WTC11 (cell line): ENCODE measurements around the gene CD300A. TPM values are rescaled to one million over a fixed set of nuclear protein-coding genes. Genes with fewer than 3 reads are reported as not detected.

ENCODE experiments used
- ATAC-seq: fragments of 200-7000 bp; cut with Tn5 transposase; 2 replicates; pipeline ENCODE4 v1.10.0; 2021; ENCODE audit warnings: mild to moderate bottlenecking, moderate library complexity
- CTCF ChIA-PET: fragments of 300-600 bp; sonication (Branson Sonifier 250); formaldehyde crosslinking; loops from one replicate; lab custom pipeline; 2021; ENCODE audit warnings: antibody characterized with exemption; lab: Charles Lee
- POLR2A ChIA-PET: fragments of 350-600 bp; sonication (Branson Sonifier 250); formaldehyde crosslinking; loops from one replicate; lab custom pipeline; 2021; ENCODE audit warnings: antibody characterized with exemption; lab: Charles Lee
- DNase-seq: peaks from one replicate; pipeline ENCODE4 v3.0.0; 2021; ENCODE audit warnings: low spot score
- H3K27ac Mint-ChIP-seq: 2 replicates; pipeline ENCODE4 v1.8.0; 2021; ENCODE audit warnings: mixed read lengths
- H3K27me3 Mint-ChIP-seq: 2 replicates; pipeline ENCODE4 v1.8.0; 2021; ENCODE audit warnings: low read depth, mild to moderate bottlenecking, moderate library complexity, mixed read lengths
- H3K36me3 Mint-ChIP-seq: 2 replicates; pipeline ENCODE4 v1.8.0; 2021; ENCODE audit warnings: mixed read lengths
- H3K4me1 Mint-ChIP-seq: 2 replicates; pipeline ENCODE4 v1.8.0; 2022; ENCODE audit warnings: mixed read lengths
- H3K4me3 Mint-ChIP-seq: 2 replicates; pipeline ENCODE4 v1.8.0; 2021; ENCODE audit warnings: mild to moderate bottlenecking, moderate library complexity, mixed read lengths
- H3K9me3 Mint-ChIP-seq: 2 replicates; pipeline ENCODE4 v1.8.0; 2021; ENCODE audit warnings: mixed read lengths
- CBFB ChIP-seq: sonication (generic); formaldehyde crosslinking; IDR thresholded peaks from 2 replicates; pipeline ENCODE4 v1.8.1; 2022; ENCODE audit warnings: mild to moderate bottlenecking, low read depth, missing genetic modification reagents
- CREM ChIP-seq: sonication (generic); formaldehyde crosslinking; IDR thresholded peaks from 2 replicates; pipeline ENCODE4 v1.8.1; 2022; ENCODE audit warnings: mild to moderate bottlenecking, missing genetic modification reagents, moderate library complexity
- ELF4 ChIP-seq: sonication (generic); formaldehyde crosslinking; IDR thresholded peaks from 2 replicates; pipeline ENCODE4 v1.8.1; 2022; ENCODE audit warnings: low read depth, mild to moderate bottlenecking, moderate library complexity, missing genetic modification reagents
- FOXJ3 ChIP-seq: sonication (generic); formaldehyde crosslinking; IDR thresholded peaks from 2 replicates; pipeline ENCODE4 v1.9.0; 2021; ENCODE audit warnings: missing genetic modification reagents, mild to moderate bottlenecking, borderline replicate concordance
- FOXK1 ChIP-seq: sonication (generic); formaldehyde crosslinking; IDR thresholded peaks from 2 replicates; pipeline ENCODE4 v1.8.0; 2022; ENCODE audit warnings: mild to moderate bottlenecking, moderate library complexity, missing genetic modification reagents
- JAZF1 ChIP-seq: fragments of 250-450 bp; sonication (Bioruptor Pico); IDR thresholded peaks from 2 replicates; pipeline ENCODE4 v1.9.0; 2021; ENCODE audit warnings: moderate library complexity, mild to moderate bottlenecking, inconsistent platforms
- MXD4 ChIP-seq: fragments of 250-450 bp; sonication (Bioruptor Pico); IDR thresholded peaks from 2 replicates; pipeline ENCODE4 v1.8.0; 2021; ENCODE audit warnings: mild to moderate bottlenecking, moderate library complexity, borderline replicate concordance
- NFATC4 ChIP-seq: fragments of 250-450 bp; sonication (Bioruptor Pico); IDR thresholded peaks from 2 replicates; pipeline ENCODE4 v1.9.0; 2021; ENCODE audit warnings: mild to moderate bottlenecking
- NR1H2 ChIP-seq: sonication (generic); formaldehyde crosslinking; IDR thresholded peaks from 2 replicates; pipeline ENCODE4 v1.9.0; 2021; ENCODE audit warnings: mild to moderate bottlenecking, moderate library complexity, missing genetic modification reagents
- NR3C1 ChIP-seq: sonication (generic); formaldehyde crosslinking; conservative IDR thresholded peaks from 2 replicates; pipeline ENCODE4 v1.8.1; 2023; ENCODE audit warnings: low read depth, mild to moderate bottlenecking, missing genetic modification reagents
- RELA ChIP-seq: sonication (generic); formaldehyde crosslinking; IDR thresholded peaks from 2 replicates; pipeline ENCODE4 v1.8.1; 2022; ENCODE audit warnings: missing genetic modification reagents, mild to moderate bottlenecking, borderline replicate concordance
- SMAD4 ChIP-seq: sonication (generic); formaldehyde crosslinking; IDR thresholded peaks from 2 replicates; pipeline ENCODE4 v1.8.0; 2022; ENCODE audit warnings: mild to moderate bottlenecking, missing genetic modification reagents
- SOX15 ChIP-seq: fragments of 250-450 bp; sonication (Bioruptor Pico); IDR thresholded peaks from 2 replicates; pipeline ENCODE4 v1.9.0; 2021; ENCODE audit warnings: mild to moderate bottlenecking
- TEAD4 ChIP-seq: sonication (generic); formaldehyde crosslinking; IDR thresholded peaks from 2 replicates; pipeline ENCODE4 v1.8.0; 2022; ENCODE audit warnings: mild to moderate bottlenecking, missing genetic modification reagents
- total RNA-seq: library from RNA; stranded (reverse); gene quantifications from 3 replicates; pipeline ENCODE4 v1.2.3, GENCODE V29; 2021
- TF ChIP-seq, protein P1 (sequence below): sonication (generic); formaldehyde crosslinking; IDR thresholded peaks from 2 replicates; pipeline ENCODE4 v1.8.0; 2022; ENCODE audit warnings: missing genetic modification reagents
- TF ChIP-seq, protein P2 (sequence below): sonication (generic); formaldehyde crosslinking; IDR thresholded peaks from 2 replicates; pipeline ENCODE4 v1.8.1; 2023; ENCODE audit warnings: mild to moderate bottlenecking, missing genetic modification reagents, borderline replicate concordance
- TF ChIP-seq, protein P3 (sequence below): sonication (generic); formaldehyde crosslinking; conservative IDR thresholded peaks from 2 replicates; pipeline ENCODE4 v1.8.1; 2022; ENCODE audit warnings: mild to moderate bottlenecking, missing genetic modification reagents
- TF ChIP-seq, protein P4 (sequence below): sonication (generic); formaldehyde crosslinking; IDR thresholded peaks from 2 replicates; pipeline ENCODE4 v1.8.0; 2022; ENCODE audit warnings: mild to moderate bottlenecking, missing genetic modification reagents
- TF ChIP-seq, protein P5 (sequence below): sonication (generic); formaldehyde crosslinking; IDR thresholded peaks from 2 replicates; pipeline ENCODE4 v1.8.0; 2023; ENCODE audit warnings: missing genetic modification reagents, mild to moderate bottlenecking, borderline replicate concordance
- TF ChIP-seq, protein P6 (sequence below): sonication (generic); formaldehyde crosslinking; IDR thresholded peaks from 2 replicates; pipeline ENCODE4 v1.8.1; 2022; ENCODE audit warnings: mild to moderate bottlenecking, missing genetic modification reagents, moderate library complexity, borderline replicate concordance

CD300A gene
- total RNA-seq, 1 experiment from 2014 or later: 1.1 TPM

DNA sequence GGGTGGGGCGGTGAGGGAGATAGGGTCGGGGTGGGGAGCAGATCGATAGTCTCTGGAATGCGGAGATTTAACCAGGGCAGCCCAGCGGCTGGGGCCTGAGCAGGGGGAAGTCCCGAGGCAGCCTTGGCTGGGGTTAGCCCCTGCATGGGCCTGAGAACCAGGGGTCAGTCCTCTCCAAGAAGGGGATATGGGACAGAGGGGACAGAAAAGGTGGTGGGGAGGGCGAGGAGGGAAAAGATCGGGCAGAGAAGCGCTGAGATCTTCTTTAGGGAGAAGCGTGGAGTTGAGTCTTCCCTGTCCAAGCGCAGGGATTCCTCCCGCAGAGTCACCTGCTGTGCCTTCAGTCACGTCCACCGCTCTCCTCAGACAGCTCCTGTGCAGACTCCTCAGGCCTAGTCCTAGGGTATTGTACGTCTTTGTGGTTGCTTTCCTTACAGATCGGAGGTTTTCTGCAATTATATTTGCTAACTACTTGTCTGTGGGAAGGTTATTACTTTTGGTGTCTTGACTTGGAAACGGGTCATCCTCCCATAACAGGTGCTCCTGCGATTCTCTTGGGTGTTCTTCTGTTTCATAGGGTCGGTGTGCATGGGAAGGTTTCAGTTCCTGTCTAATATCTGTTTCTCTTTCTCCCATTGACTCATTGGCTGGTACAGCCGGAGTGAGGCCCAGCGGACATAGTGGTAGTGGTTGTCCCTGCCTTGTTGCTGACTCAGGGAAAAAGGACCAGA, 952 bp downstream of the CD300A start:
- Mint-ChIP-seq H3K4me1 (peaks cover 4% of the 10 kb centered on the region), H3K4me3 (peak overlapping the region; percentile 59), H3K27me3 (peaks cover 17% of the 10 kb centered on the region), H3K9me3 (no peaks in the 10 kb centered on the region), H3K27ac (no peak overlapping the region), H3K36me3 (no peaks in the 10 kb centered on the region)
- CTCF ChIA-PET: interaction anchor here (1.7 to 2.8 kb wide), 3 partner anchors 88 to 270 kb away, joined by 4 to 17 read pairs (median 9); partner anchors contain the start of genes GPR142 and RAB37
- POLR2A ChIA-PET: no interaction called here
- ATAC-seq (peak; percentile 61), DNase-seq (no peak)
- TF ChIP-seq MXD4 (no peak), TEAD4 (CRISPR knock-in tag) (no peak), NR1H2 (CRISPR knock-in tag) (no peak), FOXK1 (CRISPR knock-in tag) (no peak), CBFB (no peak)
- TF ChIP-seq, protein P1, sequence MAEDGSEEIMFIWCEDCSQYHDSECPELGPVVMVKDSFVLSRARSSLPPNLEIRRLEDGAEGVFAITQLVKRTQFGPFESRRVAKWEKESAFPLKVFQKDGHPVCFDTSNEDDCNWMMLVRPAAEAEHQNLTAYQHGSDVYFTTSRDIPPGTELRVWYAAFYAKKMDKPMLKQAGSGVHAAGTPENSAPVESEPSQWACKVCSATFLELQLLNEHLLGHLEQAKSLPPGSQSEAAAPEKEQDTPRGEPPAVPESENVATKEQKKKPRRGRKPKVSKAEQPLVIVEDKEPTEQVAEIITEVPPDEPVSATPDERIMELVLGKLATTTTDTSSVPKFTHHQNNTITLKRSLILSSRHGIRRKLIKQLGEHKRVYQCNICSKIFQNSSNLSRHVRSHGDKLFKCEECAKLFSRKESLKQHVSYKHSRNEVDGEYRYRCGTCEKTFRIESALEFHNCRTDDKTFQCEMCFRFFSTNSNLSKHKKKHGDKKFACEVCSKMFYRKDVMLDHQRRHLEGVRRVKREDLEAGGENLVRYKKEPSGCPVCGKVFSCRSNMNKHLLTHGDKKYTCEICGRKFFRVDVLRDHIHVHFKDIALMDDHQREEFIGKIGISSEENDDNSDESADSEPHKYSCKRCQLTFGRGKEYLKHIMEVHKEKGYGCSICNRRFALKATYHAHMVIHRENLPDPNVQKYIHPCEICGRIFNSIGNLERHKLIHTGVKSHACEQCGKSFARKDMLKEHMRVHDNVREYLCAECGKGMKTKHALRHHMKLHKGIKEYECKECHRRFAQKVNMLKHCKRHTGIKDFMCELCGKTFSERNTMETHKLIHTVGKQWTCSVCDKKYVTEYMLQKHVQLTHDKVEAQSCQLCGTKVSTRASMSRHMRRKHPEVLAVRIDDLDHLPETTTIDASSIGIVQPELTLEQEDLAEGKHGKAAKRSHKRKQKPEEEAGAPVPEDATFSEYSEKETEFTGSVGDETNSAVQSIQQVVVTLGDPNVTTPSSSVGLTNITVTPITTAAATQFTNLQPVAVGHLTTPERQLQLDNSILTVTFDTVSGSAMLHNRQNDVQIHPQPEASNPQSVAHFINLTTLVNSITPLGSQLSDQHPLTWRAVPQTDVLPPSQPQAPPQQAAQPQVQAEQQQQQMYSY: no peak
- TF ChIP-seq, protein P2, sequence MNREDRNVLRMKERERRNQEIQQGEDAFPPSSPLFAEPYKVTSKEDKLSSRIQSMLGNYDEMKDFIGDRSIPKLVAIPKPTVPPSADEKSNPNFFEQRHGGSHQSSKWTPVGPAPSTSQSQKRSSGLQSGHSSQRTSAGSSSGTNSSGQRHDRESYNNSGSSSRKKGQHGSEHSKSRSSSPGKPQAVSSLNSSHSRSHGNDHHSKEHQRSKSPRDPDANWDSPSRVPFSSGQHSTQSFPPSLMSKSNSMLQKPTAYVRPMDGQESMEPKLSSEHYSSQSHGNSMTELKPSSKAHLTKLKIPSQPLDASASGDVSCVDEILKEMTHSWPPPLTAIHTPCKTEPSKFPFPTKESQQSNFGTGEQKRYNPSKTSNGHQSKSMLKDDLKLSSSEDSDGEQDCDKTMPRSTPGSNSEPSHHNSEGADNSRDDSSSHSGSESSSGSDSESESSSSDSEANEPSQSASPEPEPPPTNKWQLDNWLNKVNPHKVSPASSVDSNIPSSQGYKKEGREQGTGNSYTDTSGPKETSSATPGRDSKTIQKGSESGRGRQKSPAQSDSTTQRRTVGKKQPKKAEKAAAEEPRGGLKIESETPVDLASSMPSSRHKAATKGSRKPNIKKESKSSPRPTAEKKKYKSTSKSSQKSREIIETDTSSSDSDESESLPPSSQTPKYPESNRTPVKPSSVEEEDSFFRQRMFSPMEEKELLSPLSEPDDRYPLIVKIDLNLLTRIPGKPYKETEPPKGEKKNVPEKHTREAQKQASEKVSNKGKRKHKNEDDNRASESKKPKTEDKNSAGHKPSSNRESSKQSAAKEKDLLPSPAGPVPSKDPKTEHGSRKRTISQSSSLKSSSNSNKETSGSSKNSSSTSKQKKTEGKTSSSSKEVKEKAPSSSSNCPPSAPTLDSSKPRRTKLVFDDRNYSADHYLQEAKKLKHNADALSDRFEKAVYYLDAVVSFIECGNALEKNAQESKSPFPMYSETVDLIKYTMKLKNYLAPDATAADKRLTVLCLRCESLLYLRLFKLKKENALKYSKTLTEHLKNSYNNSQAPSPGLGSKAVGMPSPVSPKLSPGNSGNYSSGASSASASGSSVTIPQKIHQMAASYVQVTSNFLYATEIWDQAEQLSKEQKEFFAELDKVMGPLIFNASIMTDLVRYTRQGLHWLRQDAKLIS (CRISPR knock-in tag): no peak
- TF ChIP-seq, protein P3, sequence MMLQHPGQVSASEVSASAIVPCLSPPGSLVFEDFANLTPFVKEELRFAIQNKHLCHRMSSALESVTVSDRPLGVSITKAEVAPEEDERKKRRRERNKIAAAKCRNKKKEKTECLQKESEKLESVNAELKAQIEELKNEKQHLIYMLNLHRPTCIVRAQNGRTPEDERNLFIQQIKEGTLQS (CRISPR knock-in tag): no peak
- TF ChIP-seq, protein P4, sequence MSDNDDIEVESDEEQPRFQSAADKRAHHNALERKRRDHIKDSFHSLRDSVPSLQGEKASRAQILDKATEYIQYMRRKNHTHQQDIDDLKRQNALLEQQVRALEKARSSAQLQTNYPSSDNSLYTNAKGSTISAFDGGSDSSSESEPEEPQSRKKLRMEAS (CRISPR knock-in tag): no peak
- TF ChIP-seq, protein P5, sequence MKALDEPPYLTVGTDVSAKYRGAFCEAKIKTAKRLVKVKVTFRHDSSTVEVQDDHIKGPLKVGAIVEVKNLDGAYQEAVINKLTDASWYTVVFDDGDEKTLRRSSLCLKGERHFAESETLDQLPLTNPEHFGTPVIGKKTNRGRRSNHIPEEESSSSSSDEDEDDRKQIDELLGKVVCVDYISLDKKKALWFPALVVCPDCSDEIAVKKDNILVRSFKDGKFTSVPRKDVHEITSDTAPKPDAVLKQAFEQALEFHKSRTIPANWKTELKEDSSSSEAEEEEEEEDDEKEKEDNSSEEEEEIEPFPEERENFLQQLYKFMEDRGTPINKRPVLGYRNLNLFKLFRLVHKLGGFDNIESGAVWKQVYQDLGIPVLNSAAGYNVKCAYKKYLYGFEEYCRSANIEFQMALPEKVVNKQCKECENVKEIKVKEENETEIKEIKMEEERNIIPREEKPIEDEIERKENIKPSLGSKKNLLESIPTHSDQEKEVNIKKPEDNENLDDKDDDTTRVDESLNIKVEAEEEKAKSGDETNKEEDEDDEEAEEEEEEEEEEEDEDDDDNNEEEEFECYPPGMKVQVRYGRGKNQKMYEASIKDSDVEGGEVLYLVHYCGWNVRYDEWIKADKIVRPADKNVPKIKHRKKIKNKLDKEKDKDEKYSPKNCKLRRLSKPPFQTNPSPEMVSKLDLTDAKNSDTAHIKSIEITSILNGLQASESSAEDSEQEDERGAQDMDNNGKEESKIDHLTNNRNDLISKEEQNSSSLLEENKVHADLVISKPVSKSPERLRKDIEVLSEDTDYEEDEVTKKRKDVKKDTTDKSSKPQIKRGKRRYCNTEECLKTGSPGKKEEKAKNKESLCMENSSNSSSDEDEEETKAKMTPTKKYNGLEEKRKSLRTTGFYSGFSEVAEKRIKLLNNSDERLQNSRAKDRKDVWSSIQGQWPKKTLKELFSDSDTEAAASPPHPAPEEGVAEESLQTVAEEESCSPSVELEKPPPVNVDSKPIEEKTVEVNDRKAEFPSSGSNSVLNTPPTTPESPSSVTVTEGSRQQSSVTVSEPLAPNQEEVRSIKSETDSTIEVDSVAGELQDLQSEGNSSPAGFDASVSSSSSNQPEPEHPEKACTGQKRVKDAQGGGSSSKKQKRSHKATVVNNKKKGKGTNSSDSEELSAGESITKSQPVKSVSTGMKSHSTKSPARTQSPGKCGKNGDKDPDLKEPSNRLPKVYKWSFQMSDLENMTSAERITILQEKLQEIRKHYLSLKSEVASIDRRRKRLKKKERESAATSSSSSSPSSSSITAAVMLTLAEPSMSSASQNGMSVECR (CRISPR knock-in tag): no peak

DNA sequence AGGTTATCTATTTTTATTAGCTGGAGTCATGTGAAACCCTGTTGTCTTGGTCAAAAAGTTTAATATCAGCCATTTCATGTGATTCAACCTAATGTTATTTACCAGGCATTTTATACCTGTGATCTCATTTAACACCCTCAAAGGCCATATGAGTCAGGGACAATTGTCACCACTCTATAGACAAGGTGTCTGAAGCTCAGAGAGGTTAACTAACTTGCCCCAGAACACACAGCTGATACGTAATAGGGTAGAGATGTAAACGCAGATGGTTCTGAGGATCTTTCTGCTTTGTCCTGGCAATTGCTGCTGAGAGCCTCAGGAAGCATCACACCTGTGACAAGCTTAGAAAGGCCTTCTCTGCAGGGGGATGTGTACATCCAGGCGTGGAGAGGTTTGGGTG, 4.9 kb downstream of the CD300A start:
- Mint-ChIP-seq H3K4me3 (no peak overlapping the region), H3K36me3 (peaks cover 18% of the 10 kb centered on the region), H3K27me3 (peaks cover 23% of the 10 kb centered on the region), H3K4me1 (peaks cover 10% of the 10 kb centered on the region), H3K9me3 (peaks cover 19% of the 10 kb centered on the region), H3K27ac (no peak overlapping the region)
- CTCF ChIA-PET: interaction anchor here (0.6 to 2.8 kb wide), 3 partner anchors 11 to 103 kb away, joined by 4 to 13 read pairs (median 10); no protein-coding TSS in a partner anchor
- ATAC-seq: no peak
- POLR2A ChIA-PET: no interaction called here
- DNase-seq: no peak
- TF ChIP-seq SOX15 (CRISPR knock-in tag) (no peak), NR3C1 (CRISPR knock-in tag) (no peak), SMAD4 (no peak), CREM (CRISPR knock-in tag) (no peak), JAZF1 (CRISPR knock-in tag) (no peak), RELA (CRISPR knock-in tag) (no peak), FOXJ3 (CRISPR knock-in tag) (no peak), ELF4 (CRISPR knock-in tag) (no peak), NFATC4 (CRISPR knock-in tag) (no peak), CBFB (no peak)
- TF ChIP-seq, protein P6, sequence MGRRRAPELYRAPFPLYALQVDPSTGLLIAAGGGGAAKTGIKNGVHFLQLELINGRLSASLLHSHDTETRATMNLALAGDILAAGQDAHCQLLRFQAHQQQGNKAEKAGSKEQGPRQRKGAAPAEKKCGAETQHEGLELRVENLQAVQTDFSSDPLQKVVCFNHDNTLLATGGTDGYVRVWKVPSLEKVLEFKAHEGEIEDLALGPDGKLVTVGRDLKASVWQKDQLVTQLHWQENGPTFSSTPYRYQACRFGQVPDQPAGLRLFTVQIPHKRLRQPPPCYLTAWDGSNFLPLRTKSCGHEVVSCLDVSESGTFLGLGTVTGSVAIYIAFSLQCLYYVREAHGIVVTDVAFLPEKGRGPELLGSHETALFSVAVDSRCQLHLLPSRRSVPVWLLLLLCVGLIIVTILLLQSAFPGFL (CRISPR knock-in tag): no peak
